BE2C (cell line): Measurements from ENCODE around the gene CCDC175. TPM values are rescaled to one million over a fixed set of nuclear protein-coding genes. Genes with fewer than 3 reads are reported as not detected.

Experiments
- DNase-seq: peaks from one replicate; pipeline ENCODE4 v3.0.0-alpha.2; 2020
- H3K27me3 ChIP-seq: fragments of 250-450 bp; sonication (Bioruptor Pico); 2 replicates; pipeline ENCODE4 v1.5.1; 2020; ENCODE audit warnings: mild to moderate bottlenecking
- H3K36me3 ChIP-seq: fragments of 250-450 bp; sonication (Bioruptor Pico); 2 replicates; pipeline ENCODE4 v1.5.1; 2020; ENCODE audit warnings: mild to moderate bottlenecking
- H3K4me1 ChIP-seq: fragments of 250-450 bp; sonication (Bioruptor Pico); 2 replicates; pipeline ENCODE4 v1.5.1; 2020
- H3K4me3 ChIP-seq: 2 replicates; pipeline ENCODE4 v1.5.1; 2011; ENCODE audit warnings: low read depth, low read length
- H3K9me3 ChIP-seq: fragments of 250-450 bp; sonication (Bioruptor Pico); 2 replicates; pipeline ENCODE4 v1.5.1; 2020
- CTCF ChIP-seq: IDR thresholded peaks from 2 replicates; pipeline ENCODE4 v1.5.1; 2012; ENCODE audit warnings: mild to moderate bottlenecking, low read depth, low read length
- polyA plus RNA-seq: library from polyadenylated mRNA; unstranded; fragments of >200 nt; gene quantifications from one replicate; pipeline ENCODE4 v1.2.1, GENCODE V29; 2012; ENCODE audit warnings: low read depth, missing spikeins; ENCODE audit not compliant: insufficient read length, insufficient read depth

CCDC175 gene
- polyA plus RNA-seq: 2.0 TPM

GRCh38 chr14:59576332-59577294, at the start of gene CCDC175:
Gene CCDC175 (minus strand): TSS chr14:59576812. CDS start chr14:59576775, 37 bp downstream.
- peak; percentile 94 for TF ChIP-seq CTCF
- Histone ChIP-seq H3K9me3 (no peaks in the 10 kb centered on the region), H3K36me3 (no peaks in the 10 kb centered on the region), H3K4me1 (no peaks in the 10 kb centered on the region), H3K4me3 (peak within 1 kb of the TSS; percentile 54), H3K27me3 (no peaks in the 10 kb centered on the region)
- peak; percentile 96 for DNase-seq

- Histone ChIP-seq H3K36me3 (no peaks in the 10 kb centered on the region), H3K4me3 (no peak overlapping the region), H3K9me3 (no peaks in the 10 kb centered on the region), H3K27me3 (no peaks in the 10 kb centered on the region; the same call in 1 of the 2 replicates), H3K4me1 (no peaks in the 10 kb centered on the region)
- no peak for TF ChIP-seq CTCF
- DNase-seq: no peak
Observed at GRCh38 chr14:59622631-59623030, 46.0 kb upstream of the CCDC175 start.

GRCh38 chr14:59619061-59619460, 42.4 kb upstream of the CCDC175 start:
- TF ChIP-seq CTCF: no peak
- no peaks in the 10 kb centered on the region; the same call in 1 of the 2 replicates for H3K27me3 ChIP-seq
- no peaks in the 10 kb centered on the region for H3K36me3 ChIP-seq
- no peaks in the 10 kb centered on the region for H3K4me1 ChIP-seq
- no peaks in the 10 kb centered on the region for H3K9me3 ChIP-seq
- DNase-seq: no peak
- H3K4me3 ChIP-seq: no peak overlapping the region

DNA sequence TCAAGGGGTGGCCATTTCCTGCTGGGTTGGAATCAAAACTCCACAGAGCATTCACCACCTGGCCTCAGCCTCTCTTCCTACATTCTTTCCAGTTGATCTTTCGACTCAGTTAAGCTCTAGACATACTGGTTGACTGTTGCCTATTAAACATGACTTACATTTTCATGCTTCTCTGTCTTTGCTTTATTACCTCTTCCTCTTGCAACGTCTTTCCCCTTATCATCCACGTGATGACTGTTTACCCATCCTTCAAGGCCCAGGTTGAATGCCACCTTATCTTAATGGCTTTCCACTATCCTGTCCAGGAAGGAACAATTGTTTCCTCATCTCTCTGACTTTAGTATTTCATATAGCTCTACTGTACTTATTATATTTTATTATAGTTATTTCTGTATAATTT, 24.4 kb upstream of the CCDC175 start:
- H3K4me3 ChIP-seq: no peak overlapping the region
- no peak for TF ChIP-seq CTCF
- DNase-seq: no peak

DNA sequence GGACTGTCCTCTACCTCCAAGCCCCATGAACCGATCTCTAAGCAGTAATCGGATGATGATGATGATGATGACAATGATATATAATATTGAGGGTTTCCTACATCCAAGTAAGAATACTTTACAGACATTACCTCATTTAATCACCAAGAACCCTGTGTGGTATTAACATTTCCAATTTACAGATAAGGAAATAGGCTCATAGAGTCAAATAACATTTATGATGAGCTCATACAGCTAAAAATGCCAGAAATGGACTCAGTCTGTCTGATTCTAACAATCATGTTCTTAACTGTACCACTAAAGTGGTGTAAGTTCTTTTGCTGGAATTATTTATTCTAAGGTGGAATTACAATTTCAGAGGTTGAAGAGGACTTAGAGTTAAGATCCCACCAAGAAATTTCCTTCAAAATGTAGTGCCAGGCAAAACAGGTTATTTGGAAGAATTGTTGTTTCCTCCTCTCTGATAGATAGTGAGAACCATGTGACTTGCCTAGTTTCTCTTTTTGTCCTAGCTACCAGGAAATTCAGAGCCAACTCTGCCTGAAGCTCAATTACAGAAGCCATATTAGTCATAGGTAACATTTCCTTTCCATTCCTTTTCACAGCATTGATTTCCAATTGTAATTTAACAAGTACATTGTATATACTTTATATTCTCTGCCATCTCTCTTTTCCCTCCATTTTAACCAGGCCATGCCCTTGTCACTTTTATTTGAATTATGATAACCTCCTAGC, 23.8 kb upstream of the CCDC175 start:
- no peak overlapping the region for H3K4me3 ChIP-seq
- H3K27me3 ChIP-seq: no peaks in the 10 kb centered on the region; the same call in 1 of the 2 replicates
- no peaks in the 10 kb centered on the region for H3K36me3 ChIP-seq
- H3K4me1 ChIP-seq: no peaks in the 10 kb centered on the region
- DNase-seq: no peak
- H3K9me3 ChIP-seq: no peaks in the 10 kb centered on the region
- no peak for TF ChIP-seq CTCF

More for the DNA sequence above, 24.4 kb upstream of the CCDC175 start:
- H3K9me3 ChIP-seq: no peaks in the 10 kb centered on the region
- H3K27me3 ChIP-seq: no peaks in the 10 kb centered on the region; the same call in 1 of the 2 replicates
- no peaks in the 10 kb centered on the region for H3K4me1 ChIP-seq
- no peaks in the 10 kb centered on the region for H3K36me3 ChIP-seq
